GM23248 (cell line): ENCODE measurements around the gene SLC25A39.

ENCODE experiments used
- EZH2 ChIP-seq: fragments of 200-600 bp; sonication (generic); IDR thresholded peaks from 2 replicates; pipeline ENCODE4 v1.6.1; 2018; ENCODE audit warnings: antibody characterized with exemption, mild to moderate bottlenecking; ENCODE audit not compliant: insufficient read depth, poor library complexity, severe bottlenecking
- EZH2phosphoT487 ChIP-seq: fragments of 200-600 bp; sonication (generic); IDR thresholded peaks from 2 replicates; pipeline ENCODE4 v1.6.1; 2018; ENCODE audit warnings: antibody characterized with exemption, moderate library complexity, mild to moderate bottlenecking, low read depth; ENCODE audit not compliant: insufficient read depth

GRCh38 chr17:44317545-44317944, 7.1 kb downstream of the SLC25A39 start:
- TF ChIP-seq EZH2 (no peak), EZH2phosphoT487 (no peak)
